NCI-H2029 treated with DMSO at 0.1 percent for 48 hours (cell line): ENCODE results near the gene NBPF8.
A peak's percentile ranks its signal among the peaks of the same experiment; 100 is the strongest.
"Not testable (repeated sequence)": the region's sequence is repeated elsewhere in the genome, so short reads cannot be mapped to it uniquely, and the experiment has no call there.

ENCODE experiments used
- DNase-seq: peaks from one replicate; lab custom pipeline; 2025; lab: John Stamatoyannopoulos, UW

Gene NBPF8

GRCh38 chr1:120414911-120415480 lies at the start of gene NBPF8:
Gene NBPF8 (plus strand): TSS chr1:120415035. CDS start chr1:120436523, 21,488 bp downstream.
- DNase-seq: not testable (repeated sequence)

DNA sequence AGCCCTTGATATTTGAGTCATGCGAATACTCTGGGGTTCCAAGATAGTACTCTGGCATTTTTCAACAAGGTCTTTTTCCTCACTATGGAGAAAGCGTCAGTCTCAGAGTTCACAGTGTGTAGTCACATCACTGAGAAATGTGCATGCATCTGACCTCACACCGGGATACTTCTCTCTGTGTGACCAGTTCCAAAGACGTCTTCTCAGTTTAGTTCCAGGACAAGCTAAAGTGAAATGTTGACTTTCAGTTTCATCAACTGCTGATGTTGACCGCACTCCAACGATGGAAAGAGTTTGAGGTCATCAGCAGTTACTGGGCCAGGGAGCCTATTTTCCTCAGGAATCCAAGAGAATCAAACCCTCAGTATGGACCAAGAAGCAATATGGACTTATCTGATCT lies 47.1 kb upstream of the NBPF8 start:
- DNase-seq: not testable (repeated sequence)

DNA sequence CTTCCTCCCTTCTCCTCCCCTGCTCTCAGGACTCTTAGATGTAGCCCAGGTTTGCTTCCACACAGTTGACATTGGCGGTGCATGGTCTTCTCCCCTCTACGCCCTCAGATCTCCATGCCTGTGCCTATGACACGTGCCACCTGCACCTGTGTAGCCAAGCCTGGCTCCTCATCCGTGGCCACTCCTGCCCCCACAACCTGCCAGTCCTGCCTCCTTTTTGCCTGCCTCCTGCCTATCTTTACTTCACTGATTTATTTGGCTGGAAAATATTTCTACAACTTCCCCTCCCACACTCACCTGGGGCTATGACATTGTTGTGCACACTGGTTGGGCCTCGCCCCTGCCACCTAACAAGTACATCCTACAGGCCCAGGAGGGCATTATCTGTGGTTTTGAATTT lies 28.2 kb upstream of the NBPF8 start:
- not testable (repeated sequence) for DNase-seq

GRCh38 chr1:120388597-120389126 lies 26.2 kb upstream of the NBPF8 start:
- peak; percentile 0 for DNase-seq

GRCh38 chr1:120391365-120391764 lies 23.5 kb upstream of the NBPF8 start:
- DNase-seq: not testable (repeated sequence)

DNA sequence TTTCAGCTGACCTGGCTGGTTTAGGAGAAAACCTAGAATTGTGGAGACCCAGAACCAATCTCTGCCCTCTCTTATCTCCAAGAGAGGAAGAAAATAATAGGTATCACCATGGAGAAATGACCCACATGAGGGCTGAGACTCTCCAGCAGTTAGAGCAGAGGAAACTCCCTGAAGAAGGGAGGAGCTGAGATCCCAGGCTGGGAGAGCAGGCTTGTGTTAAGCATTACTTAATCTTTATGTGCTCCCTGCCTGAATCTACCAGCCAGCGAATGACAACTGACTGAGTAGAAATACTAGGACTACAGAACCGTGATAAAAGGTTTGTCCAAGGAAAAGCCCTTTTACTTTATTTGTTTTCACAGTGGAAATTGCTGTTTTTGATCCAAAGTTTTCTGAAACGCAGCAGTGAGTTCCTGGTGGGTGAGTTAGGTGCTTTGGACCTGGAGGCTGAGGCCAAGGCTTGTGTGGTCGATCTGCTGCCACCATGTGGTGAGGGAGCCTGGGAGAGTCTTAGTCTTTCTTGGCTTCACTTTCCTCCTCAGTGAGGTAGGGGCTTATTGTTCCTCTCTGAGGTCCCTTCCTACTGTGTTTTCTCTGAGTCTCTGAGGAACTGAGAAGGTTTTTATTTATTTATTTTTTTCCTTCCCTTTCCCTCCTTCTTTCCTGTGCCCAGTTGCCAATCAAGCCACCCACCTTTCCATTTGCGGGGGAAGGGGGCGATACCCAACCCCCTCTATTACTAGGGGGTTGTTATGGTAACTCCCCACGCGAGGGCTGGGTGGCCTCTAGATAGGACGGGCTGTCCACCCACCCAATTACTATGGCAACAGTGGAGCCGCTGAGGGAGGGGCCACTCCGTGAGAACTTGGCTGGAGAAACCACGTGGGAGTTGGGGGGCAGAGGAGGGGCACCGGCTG lies 21.3 kb upstream of the NBPF8 start:
- not testable (repeated sequence) for DNase-seq

- not testable (repeated sequence) for DNase-seq
Measured at GRCh38 chr1:120405348-120405747, 9.5 kb upstream of the NBPF8 start.

- not testable (repeated sequence) for DNase-seq
Measured at GRCh38 chr1:120414451-120414850, 384 bp upstream of the NBPF8 start.

DNA sequence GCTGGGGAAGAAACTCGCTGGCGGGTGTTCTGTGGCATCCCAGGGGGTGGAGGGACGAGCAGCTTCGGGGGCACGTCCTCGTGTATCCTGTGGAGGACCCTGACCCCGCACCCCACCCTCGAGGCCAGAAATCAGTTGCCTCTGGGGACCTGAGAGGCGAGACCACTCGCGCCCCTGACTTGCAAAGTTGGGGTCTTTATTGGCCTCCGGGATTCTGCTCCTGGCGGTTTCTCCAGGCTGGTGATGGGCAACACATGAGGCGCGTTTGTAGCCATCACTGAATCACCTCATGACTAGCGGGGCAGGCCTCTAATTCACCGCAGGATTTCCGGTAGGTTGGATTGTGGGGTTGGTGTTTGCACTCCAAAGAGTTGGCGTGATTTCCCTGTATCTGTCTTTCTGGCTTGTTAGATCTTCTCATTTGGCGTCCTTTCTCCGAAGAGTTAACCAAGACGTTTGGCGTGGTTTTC lies 692 bp downstream of the NBPF8 start:
- not testable (repeated sequence) for DNase-seq

GRCh38 chr1:120425063-120425462 lies 10.2 kb downstream of the NBPF8 start:
- not testable (repeated sequence) for DNase-seq

DNA sequence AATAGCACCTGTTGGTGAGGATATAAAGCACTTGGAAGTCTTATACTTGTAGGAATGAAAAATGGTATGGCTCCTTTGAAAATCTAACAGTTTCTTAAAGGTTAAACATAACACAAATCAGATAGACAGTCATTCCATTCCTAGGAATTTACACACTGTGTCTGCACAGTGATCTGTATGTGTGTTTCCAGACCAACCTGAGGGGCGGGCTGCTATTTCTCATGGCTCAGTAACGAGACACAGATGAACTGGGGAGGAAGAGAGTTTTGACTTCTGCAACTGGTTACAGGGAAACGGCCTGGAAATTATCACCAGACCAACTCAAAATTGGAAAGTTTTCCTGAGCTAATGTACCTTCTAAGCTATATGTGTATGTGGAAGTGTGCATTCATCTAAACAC lies 16.8 kb downstream of the NBPF8 start:
- not testable (repeated sequence) for DNase-seq

DNA sequence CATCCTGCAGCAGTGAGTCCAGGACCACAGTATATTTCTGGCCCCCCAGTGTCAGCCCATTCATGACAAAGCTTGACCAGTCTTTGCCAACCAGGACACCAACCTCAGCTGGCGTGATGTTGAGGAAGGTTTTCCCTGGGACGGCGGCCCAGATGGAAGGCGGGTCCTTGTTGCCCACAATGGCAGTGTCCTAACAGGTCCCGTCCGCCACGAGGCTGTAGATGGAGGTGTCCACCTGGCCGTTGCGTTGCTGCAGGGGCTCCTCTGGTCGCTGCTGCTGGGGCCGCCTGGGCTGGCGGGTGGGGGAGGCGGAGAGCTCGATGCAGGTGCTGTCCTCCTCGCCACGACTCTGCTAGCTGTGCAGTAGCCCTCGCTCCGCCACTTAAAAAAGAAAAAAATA lies 19.0 kb downstream of the NBPF8 start:
- DNase-seq: not testable (repeated sequence)

DNA sequence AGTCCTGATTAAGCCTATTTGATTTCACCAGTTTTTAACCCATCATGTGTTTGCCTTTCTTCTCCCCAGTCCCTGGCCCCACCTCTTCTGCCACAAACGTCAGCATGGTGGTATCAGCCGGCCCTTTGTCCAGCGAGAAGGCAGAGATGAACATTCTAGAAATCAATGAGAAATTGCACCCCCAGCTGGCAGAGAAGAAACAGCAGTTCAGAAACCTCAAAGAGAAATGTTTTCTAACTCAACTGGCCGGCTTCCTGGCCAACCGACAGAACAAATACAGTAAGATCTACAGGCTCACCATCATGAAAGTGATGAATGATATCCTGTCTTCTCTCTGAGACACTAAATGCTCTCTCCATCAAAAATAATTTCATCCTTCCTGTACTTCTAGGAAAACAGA lies 34.3 kb downstream of the NBPF8 start:
- DNase-seq: not testable (repeated sequence)
